ENCODE data around the gene SECTM1. TPM values are rescaled to one million over a fixed set of nuclear protein-coding genes. Genes with fewer than 3 reads are reported as not detected.

Gene SECTM1
- total and polyA plus RNA-seq, 9 of the 15 experiments (the other 6 are each of a cell fraction or from before 2014, with no cell fraction given): 0.11 to 0.46 (median 0.18) TPM; not detected in 6

- TF ChIP-seq ARID3B (CRISPR knock-in tag; IDR thresholded peaks at IDR 0.05; ENCODE audit: borderline replicate concordance) (no peak), NEUROD1 (IDR thresholded peaks at IDR 0.05; ENCODE audit: borderline replicate concordance, low read depth, low read length, partially characterized antibody) (peak; percentile 98), ZNF3 (CRISPR knock-in tag; IDR thresholded peaks at IDR 0.05) (no peak), POU5F1 (IDR thresholded peaks at IDR 0.05; ENCODE audit: borderline replicate concordance, low read depth, low read length, partially characterized antibody) (no peak), MIER1 (IDR thresholded peaks at IDR 0.05; ENCODE audit: low read depth) (no peak), CTCFL (IDR thresholded peaks at IDR 0.05; ENCODE audit: borderline replicate concordance, insufficient read depth, low read depth, low read length, poor library complexity, severe bottlenecking) (no peak), DLX4 (CRISPR knock-in tag; IDR thresholded peaks at IDR 0.05) (no peak), NCOA4 (IDR thresholded peaks at IDR 0.05; ENCODE audit: partially characterized antibody) (no peak), ATF4 (CRISPR knock-in tag; IDR thresholded peaks at IDR 0.05) (no peak), SNAPC5 (CRISPR knock-in tag; IDR thresholded peaks at IDR 0.05) (no peak), SLC30A9 (CRISPR knock-in tag; IDR thresholded peaks at IDR 0.05) (no peak), XRCC5 (IDR thresholded peaks at IDR 0.05; ENCODE audit: low read depth, low read length) (no peak), ZNF184 (CRISPR knock-in tag; IDR thresholded peaks at IDR 0.05) (no peak), NRF1 (conservative IDR thresholded peaks at IDR 0.05 in 1 of 2, IDR thresholded peaks at IDR 0.05 in 1 of 2) (peak; percentile 69 to 71), NR3C1 (CRISPR knock-in tag; IDR thresholded peaks at IDR 0.05) (no peak), SAP30 (IDR thresholded peaks at IDR 0.05; ENCODE audit: borderline replicate concordance, insufficient read depth, low read depth, low read length, poor library complexity, severe bottlenecking) (no peak), NR2C2 (CRISPR knock-in tag; IDR thresholded peaks at IDR 0.05) (peak; percentile 94), NR2C2 (tag; IDR thresholded peaks at IDR 0.05) (peak; percentile 98), E2F6 (IDR thresholded peaks at IDR 0.05; ENCODE audit: borderline replicate concordance in 1 of 2, extremely low read depth in 1 of 2, insufficient read depth in 1 of 2, insufficient read length in 1 of 2, low read depth in 1 of 2, low read length in 1 of 2, poor library complexity in 1 of 2, severe bottlenecking in 1 of 2) (no peak)
Observed at GRCh38 chr17:82367724-82368524, 34.4 kb upstream of the SECTM1 start (continued).
